GM12878 (cell line): ENCODE results near the gene OTOP3.

Experiments used
- CEBPB ChIP-seq, 2 experiments: fragments of 150-350 bp in 1 of 2; IDR thresholded peaks; 2 replicates each; pipeline ENCODE4 v1.6.1; 2012 to 2014; ENCODE audit warnings: low read depth in 2 of 2, low read length in 2 of 2, borderline replicate concordance in 1 of 2, inconsistent platforms in 1 of 2
- CTCF ChIP-seq, 3 experiments: IDR thresholded peaks in 2 of 3; conservative IDR thresholded peaks in 1 of 3; 2 replicates each; pipeline ENCODE4 v1.5.1; 2011; ENCODE audit warnings: low read depth in 3 of 3, low read length in 3 of 3, mild to moderate bottlenecking in 3 of 3, control low read depth in 2 of 3, moderate library complexity in 2 of 3, inconsistent platforms in 1 of 3, mixed read lengths in 1 of 3; ENCODE audit not compliant: control insufficient read depth in 2 of 3, insufficient read depth in 1 of 3; ENCODE audit errors: extremely low read depth in 1 of 3
- EZH2 ChIP-seq: IDR thresholded peaks from 2 replicates; pipeline ENCODE4 v1.6.1; 2012; ENCODE audit warnings: low read depth, mild to moderate bottlenecking, control low read depth, inconsistent platforms, low read length, borderline replicate concordance; ENCODE audit not compliant: control insufficient read depth
- MAX ChIP-seq: IDR thresholded peaks from 2 replicates; pipeline ENCODE4 v1.6.1; 2012; ENCODE audit warnings: low read depth, low read length, improper control_type of control experiment
- POU2F2 ChIP-seq: IDR thresholded peaks from 3 replicates; pipeline ENCODE4 v1.6.1; 2011; ENCODE audit warnings: low read depth, mild to moderate bottlenecking, low read length, borderline replicate concordance
- RAD21 ChIP-seq: IDR thresholded peaks from 2 replicates; pipeline ENCODE4 v1.6.1; 2011; ENCODE audit warnings: mild to moderate bottlenecking, low read depth, low read length, moderate library complexity; ENCODE audit not compliant: insufficient read depth
- RFX5 ChIP-seq: IDR thresholded peaks from 2 replicates; pipeline ENCODE4 v1.6.1; 2011; ENCODE audit warnings: low read depth, low read length, improper control_type of control experiment
- SIN3A ChIP-seq: IDR thresholded peaks from 2 replicates; pipeline ENCODE4 v1.6.1; 2012; ENCODE audit warnings: low read depth, low read length, improper control_type of control experiment
- STAT1 ChIP-seq: fragments of 450-650 bp; conservative IDR thresholded peaks from 2 replicates; pipeline ENCODE4 v1.6.1; 2014; ENCODE audit warnings: antibody characterized with exemption, mild to moderate bottlenecking
- ZNF274 ChIP-seq: IDR thresholded peaks from one replicate; pipeline ENCODE4 v1.8.0; 2011; ENCODE audit not compliant: insufficient read length, insufficient read depth

GRCh38 chr17:74892013-74892841, 43.5 kb upstream of the OTOP3 start:
- TF ChIP-seq SIN3A (no peak), RAD21 (no peak), EZH2 (no peak), CEBPB (IDR thresholded peaks at IDR 0.05; ENCODE audit: borderline replicate concordance in 1 of 2, low read depth in 2 of 2, low read length in 2 of 2) (no peak), RFX5 (no peak), POU2F2 (no peak), CTCF (IDR thresholded peaks at IDR 0.05 in 2 of 3, conservative IDR thresholded peaks at IDR 0.05 in 1 of 3; ENCODE audit: control insufficient read depth in 2 of 3, extremely low read depth in 1 of 3, insufficient read depth in 1 of 3, low read depth in 3 of 3, low read length in 3 of 3) (no peak), ZNF274 (no peak), STAT1 (no peak), MAX (no peak)
